ENCODE measurements around the gene ZNF276.
A peak's percentile ranks its signal among the peaks of the same experiment; 100 is the strongest.

The ZNF276 gene

DNA sequence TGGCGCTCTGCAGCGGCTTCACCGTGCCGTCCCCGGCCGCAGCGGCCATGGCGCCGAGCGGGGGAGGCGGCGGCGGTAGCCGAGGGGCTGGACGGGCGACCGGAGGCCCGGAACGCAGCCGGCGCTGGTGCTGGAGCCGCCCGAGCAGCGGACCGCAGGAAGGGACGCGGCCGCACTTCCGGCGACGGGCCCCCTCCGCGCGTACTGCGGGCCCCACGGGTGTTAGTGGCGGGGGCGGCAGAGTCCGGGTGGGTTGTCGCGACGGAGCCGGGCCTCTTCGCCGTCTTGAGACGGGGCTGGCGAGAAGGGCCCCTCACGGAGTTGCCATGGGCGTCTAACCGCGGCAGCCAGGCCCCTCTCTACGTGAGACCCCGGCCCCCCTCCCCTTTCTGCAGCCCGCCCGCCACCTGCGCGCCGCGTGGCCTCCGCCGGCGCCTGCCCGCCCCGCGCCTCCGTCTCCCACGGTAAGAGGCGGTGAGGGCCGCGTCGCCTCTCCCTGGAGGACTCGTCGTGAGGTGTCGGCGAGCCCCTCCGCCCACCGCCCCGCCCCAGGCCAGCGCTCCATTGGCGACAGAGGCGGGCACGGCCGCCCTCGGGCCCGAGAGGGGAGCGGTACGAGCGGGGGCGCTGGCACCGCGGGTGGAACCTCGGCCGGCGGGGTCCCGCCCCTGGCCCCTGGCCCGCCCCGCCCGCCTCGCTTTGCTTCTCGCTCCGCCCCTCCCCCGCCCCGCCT lies at the start of gene ZNF276, which contains the start of gene VPS9D1:
ZNF276 (plus strand) TSS at position 725 of the 733 bp plus-strand sequence. CDS start 104 bp downstream, outside the sequence.
VPS9D1 (minus strand) TSS at position 86 of the 733 bp plus-strand sequence; CDS start at position 49, 37 bp downstream.
- TF ChIP-seq CTCF (IDR thresholded peaks at IDR 0.05): no peak
- no peak for TF ChIP-seq ZFX (IDR thresholded peaks at IDR 0.05; ENCODE audit: borderline replicate concordance)
- H3K27ac ChIP-seq: peak within 1 kb of the TSS; percentile 97

- H3K27ac ChIP-seq: peak overlapping the region; percentile 86; the same call in 1 of the 2 replicates
Measured at GRCh38 chr16:89671565-89671964, 49.8 kb upstream of the ZNF276 start.

GRCh38 chr16:89672177-89672941 lies 49.0 kb upstream of the ZNF276 start:
- TF ChIP-seq ZFX (IDR thresholded peaks at IDR 0.05; ENCODE audit: borderline replicate concordance) (no peak), CTCF (IDR thresholded peaks at IDR 0.05) (no peak)

GRCh38 chr16:89678258-89678657 lies 43.1 kb upstream of the ZNF276 start:
- TF ChIP-seq ZFX (IDR thresholded peaks at IDR 0.05; ENCODE audit: borderline replicate concordance) (no peak), CTCF (IDR thresholded peaks at IDR 0.05) (no peak)

More at GRCh38 chr16:89672177-89672941, 49.0 kb upstream of the ZNF276 start:
- peak overlapping the region; percentile 86 for H3K27ac ChIP-seq

GRCh38 chr16:89685916-89686315 lies 35.4 kb upstream of the ZNF276 start:
- TF ChIP-seq CTCF (IDR thresholded peaks at IDR 0.05) (no peak), ZFX (IDR thresholded peaks at IDR 0.05; ENCODE audit: borderline replicate concordance) (no peak)
- H3K27ac ChIP-seq: peak overlapping the region; percentile 98

More at GRCh38 chr16:89678258-89678657, 43.1 kb upstream of the ZNF276 start:
- no peak overlapping the region for H3K27ac ChIP-seq

DNA sequence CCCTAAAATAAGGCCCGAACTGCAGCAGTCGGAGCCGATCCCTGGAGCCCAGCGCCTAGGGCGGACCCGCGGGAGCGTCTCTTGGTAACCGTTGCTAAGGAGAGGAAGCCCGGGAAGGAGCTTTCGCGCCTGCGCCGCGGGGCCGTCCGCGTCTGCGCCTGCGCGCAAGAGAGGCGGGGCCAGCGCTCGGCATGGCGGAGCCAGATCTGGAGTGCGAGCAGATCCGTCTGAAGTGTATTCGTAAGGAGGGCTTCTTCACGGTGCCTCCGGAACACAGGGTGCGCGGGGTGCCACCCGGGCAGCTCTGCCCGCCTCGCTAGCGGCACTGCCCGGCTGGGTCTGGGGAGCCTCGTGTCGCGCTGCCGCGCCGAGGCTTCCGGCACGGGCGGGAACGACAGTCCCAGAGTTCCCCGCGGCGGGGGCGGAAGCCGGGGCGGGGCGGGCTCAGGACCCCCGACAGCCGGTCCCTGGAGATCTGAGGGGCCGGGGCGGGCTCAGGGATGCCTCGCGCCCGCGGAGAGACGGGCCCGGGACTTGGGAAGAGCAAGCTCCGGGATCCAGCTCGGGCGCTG lies 34.7 kb upstream of the ZNF276 start, which contains the start of gene CDK10:
CDK10 (plus strand) TSS at position 170 of the 572 bp plus-strand sequence; CDS start at position 192, 22 bp downstream.
- TF ChIP-seq ZFX (IDR thresholded peaks at IDR 0.05; ENCODE audit: borderline replicate concordance) (no peak), CTCF (IDR thresholded peaks at IDR 0.05) (no peak)
- H3K27ac ChIP-seq: peak within 1 kb of the TSS; percentile 98

DNA sequence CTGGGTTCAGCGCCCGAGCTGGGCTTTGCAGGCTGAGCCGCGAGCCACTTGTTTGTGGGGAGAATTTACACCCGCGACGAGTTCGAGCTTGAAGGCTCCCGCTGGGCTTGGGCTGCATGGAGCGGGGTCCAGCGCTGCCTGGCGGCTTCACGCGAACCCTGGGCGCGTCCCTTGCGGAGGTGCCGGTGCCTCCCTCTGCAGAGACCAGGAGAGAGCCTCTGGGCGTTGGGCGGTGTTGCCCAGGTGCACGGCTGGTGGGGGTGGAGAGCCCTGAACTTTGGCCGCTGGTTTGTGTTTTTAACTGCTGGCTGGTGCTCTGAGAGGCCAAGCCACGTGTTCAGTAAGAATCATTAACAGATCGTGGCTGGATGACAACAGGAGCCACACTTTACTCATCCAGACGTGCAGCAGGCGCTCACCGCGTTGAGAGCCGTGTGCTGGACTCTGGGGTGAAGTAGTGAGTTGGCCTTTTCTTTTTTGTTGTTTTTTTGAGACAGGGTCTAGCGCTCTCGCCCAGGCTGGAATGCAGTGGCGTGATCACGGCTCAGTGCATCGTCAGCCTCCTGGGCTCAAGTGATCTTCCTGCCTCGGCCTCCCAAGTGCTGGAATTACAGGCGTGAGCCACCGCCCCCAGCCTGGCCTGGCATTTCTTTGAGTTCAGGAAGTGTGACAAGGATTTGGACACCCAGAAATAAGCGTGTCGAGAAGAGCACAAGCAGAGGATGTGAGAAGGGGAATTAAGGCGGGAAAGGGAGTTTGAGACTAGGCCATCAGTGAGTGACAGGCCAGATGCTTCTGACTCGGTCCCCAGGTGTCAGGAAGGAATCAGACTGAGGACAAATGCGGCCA lies 34.0 kb upstream of the ZNF276 start:
- TF ChIP-seq ZFX (IDR thresholded peaks at IDR 0.05; ENCODE audit: borderline replicate concordance) (no peak), CTCF (IDR thresholded peaks at IDR 0.05) (0 out of 2 replicates have a peak, but pooled peaks have one; percentile 5)
- peak overlapping the region; percentile 98 for H3K27ac ChIP-seq
